HepG2 (cell line): ENCODE results near the gene TRIM28. TPM values are rescaled to one million over a fixed set of nuclear protein-coding genes. Genes with fewer than 3 reads are reported as not detected.
A peak's percentile ranks its signal among the peaks of the same experiment; 100 is the strongest.

Experiments used
- CBFB ChIP-seq: sonication (generic); formaldehyde crosslinking; IDR thresholded peaks from 2 replicates; pipeline ENCODE4 v1.4.0; 2020; ENCODE audit warnings: missing genetic modification reagents
- HDAC2 ChIP-seq: sonication (generic); formaldehyde crosslinking; IDR thresholded peaks from 2 replicates; pipeline ENCODE4 v1.4.0; 2020; ENCODE audit warnings: missing genetic modification reagents
- HIVEP1 ChIP-seq: sonication (generic); formaldehyde crosslinking; IDR thresholded peaks from 2 replicates; pipeline ENCODE4 v1.4.0; 2020; ENCODE audit warnings: mild to moderate bottlenecking, missing genetic modification reagents
- NFE2L1 ChIP-seq: sonication (generic); formaldehyde crosslinking; IDR thresholded peaks from 2 replicates; pipeline ENCODE4 v1.4.0; 2020; ENCODE audit warnings: missing genetic modification reagents, mild to moderate bottlenecking, borderline replicate concordance
- SETDB1 ChIP-seq: sonication (generic); formaldehyde crosslinking; IDR thresholded peaks from 2 replicates; pipeline ENCODE4 v1.5.1; 2020; ENCODE audit warnings: missing genetic modification reagents, mild to moderate bottlenecking, borderline replicate concordance
- STAG1 ChIP-seq: sonication (generic); formaldehyde crosslinking; IDR thresholded peaks from 2 replicates; pipeline ENCODE4 v1.4.0; 2020; ENCODE audit warnings: missing genetic modification reagents
- TCF7L2 ChIP-seq: IDR thresholded peaks from 2 replicates; pipeline ENCODE4 v1.6.1; 2011; ENCODE audit warnings: mild to moderate bottlenecking, low read depth, low read length, moderate library complexity
- TMF1 ChIP-seq: sonication (generic); formaldehyde crosslinking; IDR thresholded peaks from 2 replicates; pipeline ENCODE4 v1.8.1; 2022; ENCODE audit warnings: low read depth, missing genetic modification reagents
- ZFP37 ChIP-seq: sonication (generic); formaldehyde crosslinking; IDR thresholded peaks from 2 replicates; pipeline ENCODE4 v1.4.0; 2020; ENCODE audit warnings: missing genetic modification reagents, borderline replicate concordance
- ZNF180 ChIP-seq: sonication (generic); formaldehyde crosslinking; IDR thresholded peaks from 2 replicates; pipeline ENCODE4 v1.4.0; 2020; ENCODE audit warnings: low read depth, missing genetic modification reagents, borderline replicate concordance
- ZNF205 ChIP-seq: IDR thresholded peaks from 2 replicates; pipeline ENCODE4 v1.6.1; 2018; ENCODE audit warnings: missing biosample characterization, missing genetic modification reagents
- ZNF33B ChIP-seq: sonication (generic); formaldehyde crosslinking; IDR thresholded peaks from 2 replicates; pipeline ENCODE4 v1.5.1; 2020; ENCODE audit warnings: mild to moderate bottlenecking, missing genetic modification reagents
- ZNF383 ChIP-seq: sonication (generic); formaldehyde crosslinking; IDR thresholded peaks from 2 replicates; pipeline ENCODE4 v1.4.0; 2020; ENCODE audit warnings: missing genetic modification reagents, mild to moderate bottlenecking, borderline replicate concordance
- ZNF569 ChIP-seq: sonication (generic); formaldehyde crosslinking; IDR thresholded peaks from 2 replicates; pipeline ENCODE4 v1.5.0; 2020; ENCODE audit warnings: mild to moderate bottlenecking, missing genetic modification reagents, moderate library complexity, borderline replicate concordance
- ZNF776 ChIP-seq: sonication (generic); formaldehyde crosslinking; IDR thresholded peaks from 2 replicates; pipeline ENCODE4 v1.4.0; 2020; ENCODE audit warnings: mild to moderate bottlenecking, missing genetic modification reagents
- polyA plus RNA-seq, 8 experiments: library from polyadenylated mRNA; depleted of rRNA in 3 of 8; stranded (reverse) in 7 of 8; unstranded in 1 of 8; fragments of >200 nt; fragmentation: Illumina TruSeq in 4 of 8; extraction: Trizol in 4 of 8; gene quantifications; 2 replicates each; pipeline versions ENCODE4 v1.2.1 to v1.2.3, GENCODE V29; 2011 to 2016; ENCODE audit warnings: low read depth in 4 of 8, missing spikeins in 1 of 8, mixed read lengths in 1 of 8; ENCODE audit not compliant: insufficient read depth in 1 of 8
- total RNA-seq, 5 experiments: library from RNA; depleted of rRNA; stranded (reverse); fragments of >200 nt; fragmentation: Illumina TruSeq; extraction: Trizol; gene quantifications; 2 replicates each; pipeline ENCODE4 v1.2.3, GENCODE V29; 2016; ENCODE audit warnings: low read depth in 1 of 5
- TF ChIP-seq, protein P1 (sequence below), 2 experiments: sonication (generic) in 1 of 2; formaldehyde crosslinking in 1 of 2; IDR thresholded peaks; 2 replicates each; pipeline versions ENCODE4 v1.4.0 to v1.6.1; 2016 to 2020; ENCODE audit warnings: borderline replicate concordance in 1 of 2, low read depth in 1 of 2, mild to moderate bottlenecking in 1 of 2, missing genetic modification reagents in 1 of 2
- TF ChIP-seq, protein P2 (sequence below): sonication (generic); formaldehyde crosslinking; IDR thresholded peaks from 2 replicates; pipeline ENCODE4 v1.4.0; 2020; ENCODE audit warnings: missing genetic modification reagents, borderline replicate concordance

TRIM28 gene
- total and polyA plus RNA-seq, 2 of the 13 experiments (the other 11 are each of a cell fraction or from before 2014, with no cell fraction given), result 361 to 439 TPM

DNA sequence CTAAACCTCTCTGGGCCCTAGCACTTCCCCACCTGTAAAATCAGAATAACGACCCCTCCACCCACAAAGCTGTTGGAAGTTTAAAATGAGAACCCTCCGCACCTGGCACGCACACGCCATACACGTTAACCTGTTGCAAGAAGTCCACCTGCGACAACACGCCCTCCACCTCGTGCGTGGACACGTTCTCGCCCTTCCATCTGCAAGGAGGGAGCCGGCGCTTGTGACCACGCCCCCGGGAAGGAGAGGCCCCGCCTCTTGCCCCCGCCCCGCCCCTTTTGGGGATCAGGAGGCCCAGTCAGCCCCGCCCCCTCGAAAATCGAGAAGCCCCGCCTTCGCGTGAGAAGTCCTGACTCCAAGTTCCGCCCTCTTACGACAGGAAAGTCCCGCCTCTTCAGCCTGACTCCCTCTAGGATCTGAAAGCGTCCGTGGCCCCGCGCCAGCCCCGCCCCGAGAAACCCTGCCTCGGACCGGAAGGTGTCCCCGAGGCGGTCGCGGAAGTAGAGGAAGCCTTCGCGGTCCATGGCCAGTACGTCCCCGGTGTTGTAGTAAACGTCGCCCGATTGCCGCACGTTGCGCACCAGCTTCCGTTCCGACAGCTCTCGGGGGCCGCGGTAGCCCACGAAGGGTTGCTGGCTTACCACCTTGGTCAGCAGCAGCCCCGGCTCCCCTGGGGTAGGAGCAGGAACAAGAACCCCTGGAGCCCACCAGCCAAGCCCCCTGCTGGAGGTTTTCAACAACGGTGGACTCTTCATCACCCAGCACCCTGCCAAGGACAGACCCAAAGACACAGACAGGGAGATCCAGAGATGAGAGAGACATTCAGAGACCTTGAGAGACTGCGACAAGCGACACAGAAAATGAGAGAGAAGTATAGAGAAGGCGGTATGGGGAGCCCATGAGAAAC lies 44.6 kb upstream of the TRIM28 start (continued):
- TF ChIP-seq, protein P1, sequence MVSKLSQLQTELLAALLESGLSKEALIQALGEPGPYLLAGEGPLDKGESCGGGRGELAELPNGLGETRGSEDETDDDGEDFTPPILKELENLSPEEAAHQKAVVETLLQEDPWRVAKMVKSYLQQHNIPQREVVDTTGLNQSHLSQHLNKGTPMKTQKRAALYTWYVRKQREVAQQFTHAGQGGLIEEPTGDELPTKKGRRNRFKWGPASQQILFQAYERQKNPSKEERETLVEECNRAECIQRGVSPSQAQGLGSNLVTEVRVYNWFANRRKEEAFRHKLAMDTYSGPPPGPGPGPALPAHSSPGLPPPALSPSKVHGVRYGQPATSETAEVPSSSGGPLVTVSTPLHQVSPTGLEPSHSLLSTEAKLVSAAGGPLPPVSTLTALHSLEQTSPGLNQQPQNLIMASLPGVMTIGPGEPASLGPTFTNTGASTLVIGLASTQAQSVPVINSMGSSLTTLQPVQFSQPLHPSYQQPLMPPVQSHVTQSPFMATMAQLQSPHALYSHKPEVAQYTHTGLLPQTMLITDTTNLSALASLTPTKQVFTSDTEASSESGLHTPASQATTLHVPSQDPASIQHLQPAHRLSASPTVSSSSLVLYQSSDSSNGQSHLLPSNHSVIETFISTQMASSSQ (IDR thresholded peaks at IDR 0.05; ENCODE audit: low read depth), result peak; percentile 37; the same call in 1 of the 2 replicates
- TF ChIP-seq, protein P1 (CRISPR knock-in tag; IDR thresholded peaks at IDR 0.05; ENCODE audit: borderline replicate concordance), result peak; percentile 79; the same call in 1 of the 2 replicates
- TF ChIP-seq TCF7L2 (no peak), ZNF569 (no peak), ZNF180 (CRISPR knock-in tag) (no peak), CBFB (CRISPR knock-in tag) (peak; percentile 94), STAG1 (CRISPR knock-in tag) (peak; percentile 33; the same call in 1 of the 2 replicates), ZNF383 (no peak), ZNF776 (CRISPR knock-in tag) (no peak), ZNF33B (CRISPR knock-in tag) (no peak), HIVEP1 (CRISPR knock-in tag) (peak; percentile 85), HDAC2 (CRISPR knock-in tag) (peak; percentile 85), ZFP37 (CRISPR knock-in tag) (no peak), SETDB1 (CRISPR knock-in tag) (no peak), NFE2L1 (CRISPR knock-in tag) (no peak), TMF1 (CRISPR knock-in tag) (no peak), ZNF205 (CRISPR knock-in tag) (peak; percentile 90)
- TF ChIP-seq, protein P2, sequence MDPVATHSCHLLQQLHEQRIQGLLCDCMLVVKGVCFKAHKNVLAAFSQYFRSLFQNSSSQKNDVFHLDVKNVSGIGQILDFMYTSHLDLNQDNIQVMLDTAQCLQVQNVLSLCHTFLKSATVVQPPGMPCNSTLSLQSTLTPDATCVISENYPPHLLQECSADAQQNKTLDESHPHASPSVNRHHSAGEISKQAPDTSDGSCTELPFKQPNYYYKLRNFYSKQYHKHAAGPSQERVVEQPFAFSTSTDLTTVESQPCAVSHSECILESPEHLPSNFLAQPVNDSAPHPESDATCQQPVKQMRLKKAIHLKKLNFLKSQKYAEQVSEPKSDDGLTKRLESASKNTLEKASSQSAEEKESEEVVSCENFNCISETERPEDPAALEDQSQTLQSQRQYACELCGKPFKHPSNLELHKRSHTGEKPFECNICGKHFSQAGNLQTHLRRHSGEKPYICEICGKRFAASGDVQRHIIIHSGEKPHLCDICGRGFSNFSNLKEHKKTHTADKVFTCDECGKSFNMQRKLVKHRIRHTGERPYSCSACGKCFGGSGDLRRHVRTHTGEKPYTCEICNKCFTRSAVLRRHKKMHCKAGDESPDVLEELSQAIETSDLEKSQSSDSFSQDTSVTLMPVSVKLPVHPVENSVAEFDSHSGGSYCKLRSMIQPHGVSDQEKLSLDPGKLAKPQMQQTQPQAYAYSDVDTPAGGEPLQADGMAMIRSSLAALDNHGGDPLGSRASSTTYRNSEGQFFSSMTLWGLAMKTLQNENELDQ (CRISPR knock-in tag), result 0 out of 2 replicates have a peak, but pooled peaks have one; percentile 50
